Lung (tissue), 12 donors: ENCODE measurements around the gene USH2A. TPM values are rescaled to one million over a fixed set of nuclear protein-coding genes. Genes with fewer than 3 reads are reported as not detected.

Experiments used
- ATAC-seq: fragments of 200-7000 bp; cut with Tn5 transposase; one replicate; pipeline ENCODE4 v1.9.1; 2020; ENCODE audit warnings: moderate number of reproducible peaks; ENCODE audit not compliant: insufficient read depth, low FRiP score
- DNase-seq, 3 donors: peaks; one replicate each; pipeline ENCODE4 v3.0.0-alpha.2; 2013 to 2017
- H3K27ac ChIP-seq, 2 donors: one replicate each; pipeline ENCODE4 v1.5.1; 2013; ENCODE audit warnings: mild to moderate bottlenecking in 2 of 2, moderate library complexity in 2 of 2, control low read depth in 1 of 2, inconsistent platforms in 1 of 2, low read depth in 1 of 2, low read length in 1 of 2
- H3K27me3 ChIP-seq, 3 donors: one replicate each; pipeline ENCODE4 v1.5.1; 2013; ENCODE audit warnings: low read length in 2 of 3; ENCODE audit not compliant: control insufficient read depth in 3 of 3, insufficient read depth in 3 of 3
- H3K36me3 ChIP-seq, 4 donors: one replicate each; pipeline ENCODE4 v1.5.1; 2013; ENCODE audit warnings: low read length in 4 of 4, mild to moderate bottlenecking in 1 of 4, moderate library complexity in 1 of 4; ENCODE audit not compliant: control insufficient read depth in 4 of 4, insufficient read depth in 4 of 4
- H3K4me1 ChIP-seq, 5 donors: one replicate each; pipeline ENCODE4 v1.5.1; 2013; ENCODE audit warnings: low read length in 5 of 5, mild to moderate bottlenecking in 2 of 5, moderate library complexity in 1 of 5; ENCODE audit not compliant: control insufficient read depth in 5 of 5, insufficient read depth in 5 of 5
- H3K4me3 ChIP-seq: one replicate; pipeline ENCODE4 v1.5.1; 2013; ENCODE audit warnings: mild to moderate bottlenecking, control low read depth, moderate library complexity
- H3K9ac ChIP-seq, 2 donors: one replicate each; pipeline ENCODE4 v1.5.1; 2013; ENCODE audit warnings: low read length in 2 of 2, control low read depth in 1 of 2; ENCODE audit not compliant: insufficient read depth in 1 of 2
- H3K9me3 ChIP-seq, 4 donors: one replicate each; pipeline ENCODE4 v1.5.1; 2013; ENCODE audit warnings: low read length in 3 of 4, mild to moderate bottlenecking in 1 of 4, moderate library complexity in 1 of 4; ENCODE audit not compliant: control insufficient read depth in 4 of 4, insufficient read depth in 3 of 4
- CTCF ChIP-seq: IDR thresholded peaks from 2 replicates; pipeline ENCODE4 v1.5.1; 2012; ENCODE audit warnings: mild to moderate bottlenecking; ENCODE audit errors: control extremely low read depth, extremely low read depth
- WGBS, 2 donors: extraction: QIAGEN DNeasy Blood & Tissue Kit; methylation state at CpG; one replicate each; pipeline ENCODE4 v1.1.7; 2013; 5-methylcytosine and 5-hydroxymethylcytosine counted together
- polyA plus RNA-seq, 2 donors: library from polyadenylated mRNA; stranded (reverse); fragments of 200-250 nt; gene quantifications; one replicate each; pipeline ENCODE4 v1.2.1, GENCODE V29; 2013
- total RNA-seq, 2 donors: library from RNA; depleted of rRNA in 1 of 2; stranded (reverse); fragments of >200 nt in 1 of 2; gene quantifications; one replicate each; pipeline ENCODE4 v1.2.1, GENCODE V29; 2014 to 2021
- donor health status: control.
- donor health status: control.
- donor health status: Bipolar disorder and iron deficiency.
- donor health status: healthy.
- donor health status: DM: yes; HTN: yes; CAD: no.

The USH2A gene
- total and polyA plus RNA-seq, 4 donors = under 0.01 to 0.11 TPM; not detected in 2

GRCh38 chr1:216457356-216457755 is 34.1 kb upstream of the USH2A start:
- Histone ChIP-seq H3K36me3 (no peaks in the 10 kb centered on the region), H3K4me1 (no peaks in the 10 kb centered on the region), H3K9me3 (no peaks in the 10 kb centered on the region), H3K27ac (no peak overlapping the region), H3K4me3 (no peak overlapping the region), H3K27me3 (no peaks in the 10 kb centered on the region), H3K9ac (no peak overlapping the region)
- no peak for ATAC-seq
- no peak for TF ChIP-seq CTCF
- DNase-seq = no peak

GRCh38 chr1:216456682-216457081 is 33.4 kb upstream of the USH2A start:
- no peak overlapping the region for H3K27ac ChIP-seq
- no peaks in the 10 kb centered on the region for H3K36me3 ChIP-seq
- no peak for ATAC-seq
- H3K4me1 ChIP-seq = no peaks in the 10 kb centered on the region
- H3K9ac ChIP-seq = no peak overlapping the region
- DNase-seq = no peak
- no peaks in the 10 kb centered on the region for H3K27me3 ChIP-seq
- WGBS, 2 donors = 76 to 79% methylated on average over 3 of the region's 3 CpGs
- H3K9me3 ChIP-seq = no peaks in the 10 kb centered on the region
- no peak for TF ChIP-seq CTCF
- no peak overlapping the region for H3K4me3 ChIP-seq

GRCh38 chr1:216453777-216454176 is 30.5 kb upstream of the USH2A start:
- Histone ChIP-seq H3K9ac (no peak overlapping the region), H3K4me3 (no peak overlapping the region), H3K36me3 (no peaks in the 10 kb centered on the region), H3K9me3 (peaks cover 0 to 2% (median 0%) of the 10 kb centered on the region in 4 donors), H3K27ac (no peak overlapping the region), H3K4me1 (no peaks in the 10 kb centered on the region), H3K27me3 (no peaks in the 10 kb centered on the region)
- TF ChIP-seq CTCF = no peak
- WGBS, 2 donors = 61 to 83% methylated on average over 2 of the region's 2 CpGs
- DNase-seq = no peak
- no peak for ATAC-seq

- H3K9ac ChIP-seq = no peak overlapping the region
- H3K27ac ChIP-seq = no peak overlapping the region
- H3K27me3 ChIP-seq = no peaks in the 10 kb centered on the region
- no peaks in the 10 kb centered on the region for H3K4me1 ChIP-seq
- ATAC-seq (no peak), DNase-seq (no peak)
- no peak overlapping the region for H3K4me3 ChIP-seq
- TF ChIP-seq CTCF = no peak
- no peaks in the 10 kb centered on the region for H3K36me3 ChIP-seq
- H3K9me3 ChIP-seq = peaks cover 0 to 2% (median 0%) of the 10 kb centered on the region in 4 donors
- WGBS, 2 donors = 50 to 53% methylated on average over 3 of the region's 3 CpGs
Observed at GRCh38 chr1:216450227-216450626, 27.0 kb upstream of the USH2A start.
